Neural crest cell (in vitro differentiated cells): ENCODE data around the gene ZNF331. TPM values are rescaled to one million over a fixed set of nuclear protein-coding genes. Genes with fewer than 3 reads are reported as not detected.

ENCODE experiments used
- DNase-seq: peaks from one replicate; pipeline ENCODE4 v3.0.0; 2021; ENCODE audit warnings: low read depth, mixed read lengths, low spot score
- H3K27ac Mint-ChIP-seq: one replicate; pipeline ENCODE4 v1.8.0; 2021; ENCODE audit warnings: mild to moderate bottlenecking, mixed read lengths; ENCODE audit not compliant: unreplicated experiment
- H3K27me3 Mint-ChIP-seq: 2 replicates; pipeline ENCODE4 v1.8.0; 2021; ENCODE audit warnings: low read depth, mild to moderate bottlenecking, mixed read lengths
- H3K36me3 Mint-ChIP-seq: 2 replicates; pipeline ENCODE4 v1.8.0; 2021; ENCODE audit warnings: low read depth, mild to moderate bottlenecking, mixed read lengths
- H3K4me1 Mint-ChIP-seq: 2 replicates; pipeline ENCODE4 v1.8.0; 2021; ENCODE audit warnings: mixed read lengths
- H3K4me3 Mint-ChIP-seq: one replicate; pipeline ENCODE4 v1.8.0; 2021; ENCODE audit warnings: mild to moderate bottlenecking, mixed read lengths
- H3K9me3 Mint-ChIP-seq: 2 replicates; pipeline ENCODE4 v1.8.0; 2021; ENCODE audit warnings: mixed read lengths
- total RNA-seq: library from RNA; stranded (reverse); gene quantifications from 2 replicates; pipeline ENCODE4 v1.2.1, GENCODE V29; 2021
- TF ChIP-seq, protein P1 (sequence below): fragments of 200-600 bp; sonication (generic); conservative IDR thresholded peaks from 2 replicates; pipeline ENCODE4 v1.5.0; 2021; ENCODE audit warnings: antibody characterized with exemption, mild to moderate bottlenecking

ZNF331 gene
- total RNA-seq, 1 donor from 2014 or later, result 36.6 TPM

DNA sequence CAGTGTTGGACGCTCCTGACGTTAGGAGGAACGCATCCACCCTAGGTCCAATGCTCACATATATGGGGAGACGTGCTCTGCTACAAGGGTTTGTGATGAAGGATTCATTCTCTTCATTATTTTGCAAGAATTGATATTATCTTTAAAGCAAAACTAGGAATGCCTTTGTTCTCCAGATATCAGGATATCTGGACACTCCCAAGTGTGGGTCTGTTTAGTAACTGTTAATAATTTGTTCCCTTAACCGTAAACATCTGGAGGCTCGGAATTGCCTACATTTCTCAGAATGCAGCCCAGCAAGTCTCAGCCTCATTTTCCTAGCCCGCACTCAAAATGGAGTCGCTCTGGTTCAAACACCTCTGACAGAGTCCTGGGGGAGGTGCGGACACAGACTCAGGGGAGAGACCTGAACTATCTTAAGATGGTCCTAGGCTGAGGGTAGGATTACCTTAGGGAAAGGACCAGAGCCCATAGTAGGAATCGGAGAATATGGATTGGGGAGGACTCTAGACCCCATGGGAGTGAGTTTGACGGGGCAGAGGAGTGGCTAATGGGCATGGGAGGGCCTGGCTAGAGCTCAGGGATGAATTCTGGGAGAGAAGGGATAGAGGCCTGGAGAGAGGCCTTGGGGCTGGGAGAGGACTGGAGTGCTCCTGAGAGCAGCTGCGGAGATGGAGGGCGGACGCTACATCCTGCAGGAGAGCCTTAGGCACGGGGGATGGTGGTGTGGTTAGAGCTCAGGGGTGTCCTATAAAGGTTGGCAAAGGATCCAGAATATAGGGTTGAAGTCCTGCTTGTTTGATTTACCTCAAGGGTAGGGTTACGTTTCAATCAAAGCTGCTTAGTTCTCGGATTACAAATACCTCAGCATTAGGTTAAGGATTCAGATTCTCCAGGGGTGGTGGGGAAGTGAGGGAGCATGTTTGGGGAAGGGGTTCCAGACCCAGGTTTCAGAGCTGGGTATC is 43.2 kb downstream of the ZNF331 start:
- H3K27me3 Mint-ChIP-seq, result no peaks in the 10 kb centered on the region
- H3K36me3 Mint-ChIP-seq, result peaks cover 45% of the 10 kb centered on the region
- TF ChIP-seq, protein P1, sequence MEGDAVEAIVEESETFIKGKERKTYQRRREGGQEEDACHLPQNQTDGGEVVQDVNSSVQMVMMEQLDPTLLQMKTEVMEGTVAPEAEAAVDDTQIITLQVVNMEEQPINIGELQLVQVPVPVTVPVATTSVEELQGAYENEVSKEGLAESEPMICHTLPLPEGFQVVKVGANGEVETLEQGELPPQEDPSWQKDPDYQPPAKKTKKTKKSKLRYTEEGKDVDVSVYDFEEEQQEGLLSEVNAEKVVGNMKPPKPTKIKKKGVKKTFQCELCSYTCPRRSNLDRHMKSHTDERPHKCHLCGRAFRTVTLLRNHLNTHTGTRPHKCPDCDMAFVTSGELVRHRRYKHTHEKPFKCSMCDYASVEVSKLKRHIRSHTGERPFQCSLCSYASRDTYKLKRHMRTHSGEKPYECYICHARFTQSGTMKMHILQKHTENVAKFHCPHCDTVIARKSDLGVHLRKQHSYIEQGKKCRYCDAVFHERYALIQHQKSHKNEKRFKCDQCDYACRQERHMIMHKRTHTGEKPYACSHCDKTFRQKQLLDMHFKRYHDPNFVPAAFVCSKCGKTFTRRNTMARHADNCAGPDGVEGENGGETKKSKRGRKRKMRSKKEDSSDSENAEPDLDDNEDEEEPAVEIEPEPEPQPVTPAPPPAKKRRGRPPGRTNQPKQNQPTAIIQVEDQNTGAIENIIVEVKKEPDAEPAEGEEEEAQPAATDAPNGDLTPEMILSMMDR, result no peak
- peaks cover 22% of the 10 kb centered on the region for H3K9me3 Mint-ChIP-seq
- H3K4me3 Mint-ChIP-seq, result no peak overlapping the region
- no peaks in the 10 kb centered on the region for H3K4me1 Mint-ChIP-seq
- DNase-seq, result no peak
- H3K27ac Mint-ChIP-seq, result peak overlapping the region; percentile 62

DNA sequence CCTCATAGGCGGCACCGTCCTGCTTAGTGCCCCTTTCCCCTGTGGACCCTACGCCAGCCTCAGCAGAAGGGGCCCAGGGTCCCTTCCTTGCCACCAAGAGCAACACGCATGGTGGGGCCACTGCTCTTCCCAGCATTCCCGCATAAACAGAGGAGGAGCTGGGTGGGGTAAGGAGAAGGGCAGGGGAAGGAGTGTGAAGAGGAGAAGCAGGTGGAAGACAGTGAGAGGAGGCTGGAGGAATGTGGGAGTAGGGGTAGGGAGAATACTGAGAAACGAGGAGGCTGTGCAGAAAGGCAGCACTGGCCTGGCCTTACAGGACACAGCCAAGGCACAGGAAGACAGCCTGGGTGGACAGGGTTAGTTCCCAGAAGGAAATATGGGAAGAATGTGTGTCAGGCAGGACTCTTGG is 43.9 kb downstream of the ZNF331 start:
- Mint-ChIP-seq H3K27ac (peak overlapping the region; percentile 29), H3K36me3 (peaks cover 38% of the 10 kb centered on the region), H3K4me3 (no peak overlapping the region), H3K9me3 (peaks cover 15% of the 10 kb centered on the region), H3K4me1 (no peaks in the 10 kb centered on the region), H3K27me3 (no peaks in the 10 kb centered on the region)
- DNase-seq, result no peak
- TF ChIP-seq, protein P1, result no peak

DNA sequence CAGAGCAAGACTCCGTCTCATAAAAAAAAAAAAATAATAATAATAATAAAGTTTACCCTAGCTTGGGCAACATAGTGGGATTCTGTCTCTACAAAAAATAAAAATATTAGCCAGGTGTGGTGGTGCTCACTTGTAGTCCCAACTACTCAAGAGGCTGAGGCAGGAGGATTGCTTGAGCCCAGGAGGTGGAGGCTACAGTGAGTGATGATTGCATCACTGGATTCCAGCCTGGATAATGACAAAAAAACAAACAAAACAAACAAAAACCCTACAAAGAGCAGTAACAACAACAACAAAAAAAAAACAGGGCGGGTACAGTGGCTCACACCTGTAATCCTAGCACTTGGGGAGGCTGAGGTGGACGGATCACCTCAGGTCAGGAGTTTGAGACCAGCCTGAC is 45.2 kb downstream of the ZNF331 start:
- Mint-ChIP-seq H3K27ac (no peak overlapping the region), H3K27me3 (no peaks in the 10 kb centered on the region), H3K9me3 (peaks cover 11% of the 10 kb centered on the region), H3K4me3 (no peak overlapping the region), H3K4me1 (no peaks in the 10 kb centered on the region), H3K36me3 (peaks cover 24% of the 10 kb centered on the region)
- TF ChIP-seq, protein P1, result no peak
- DNase-seq, result no peak

DNA sequence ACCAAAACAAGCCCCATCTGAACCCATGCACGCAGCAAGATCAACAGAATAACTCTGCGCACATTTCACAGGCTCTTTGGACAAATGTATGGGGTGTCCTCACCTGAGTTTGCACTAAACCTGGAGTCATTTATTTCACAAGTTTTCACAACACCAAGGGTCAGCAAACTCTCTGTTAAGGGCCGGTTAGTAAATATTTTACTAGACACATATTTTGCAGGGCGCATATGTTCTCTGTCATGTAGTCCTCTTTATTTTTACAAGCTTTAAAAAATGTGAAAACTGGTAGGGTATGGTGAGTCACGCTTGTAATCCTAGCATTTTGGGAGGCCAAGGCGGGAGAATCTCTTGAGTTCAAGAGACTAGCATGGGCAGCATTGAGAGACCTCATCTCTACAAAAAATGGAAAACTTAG is 48.3 kb downstream of the ZNF331 start:
- H3K27ac Mint-ChIP-seq, result no peak overlapping the region
- DNase-seq, result no peak
- TF ChIP-seq, protein P1, result no peak
- H3K27me3 Mint-ChIP-seq, result no peaks in the 10 kb centered on the region
- H3K4me3 Mint-ChIP-seq, result no peak overlapping the region
- peaks cover 3% of the 10 kb centered on the region for H3K9me3 Mint-ChIP-seq
- peaks cover 5% of the 10 kb centered on the region for H3K36me3 Mint-ChIP-seq
- no peaks in the 10 kb centered on the region for H3K4me1 Mint-ChIP-seq

DNA sequence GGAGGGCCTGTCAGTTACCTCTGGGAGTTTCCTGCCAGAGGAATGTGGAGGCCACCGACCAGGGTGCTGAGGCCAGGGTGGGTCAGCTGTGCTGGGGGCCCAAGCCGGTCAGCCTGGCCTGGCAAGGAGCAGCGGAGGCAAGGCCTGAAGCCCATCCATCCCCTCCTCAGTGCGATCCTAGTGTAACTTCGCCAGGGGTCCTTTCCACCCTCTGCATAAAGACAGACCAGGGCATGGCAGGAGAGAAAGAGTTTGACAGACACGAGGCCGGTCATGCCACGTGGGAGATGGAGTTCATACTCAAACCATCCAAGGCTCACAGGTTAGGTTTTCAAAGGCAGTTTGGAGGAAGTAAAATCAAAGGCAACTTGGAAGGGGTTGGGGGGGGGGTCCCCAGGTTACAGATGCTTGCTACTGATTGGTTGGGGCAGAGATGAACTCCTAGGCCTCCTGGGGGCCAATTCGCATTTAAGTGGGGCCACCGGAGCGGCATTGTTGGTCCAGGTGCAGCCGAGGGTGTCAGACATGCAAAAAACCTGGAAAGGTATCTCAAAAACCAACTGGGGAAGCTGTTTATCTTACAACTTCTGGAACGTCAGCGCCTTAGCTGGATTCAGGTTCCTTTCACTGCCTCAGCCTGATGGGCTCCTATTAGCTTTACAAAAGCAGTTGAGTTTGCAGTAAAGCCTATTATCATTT is 57.0 kb downstream of the ZNF331 start:
- no peak for DNase-seq
- H3K27ac Mint-ChIP-seq, result no peak overlapping the region

More for the DNA sequence above, 57.0 kb downstream of the ZNF331 start:
- Mint-ChIP-seq H3K4me3 (no peak overlapping the region), H3K27me3 (no peaks in the 10 kb centered on the region), H3K9me3 (no peaks in the 10 kb centered on the region), H3K36me3 (no peaks in the 10 kb centered on the region), H3K4me1 (no peaks in the 10 kb centered on the region)
- TF ChIP-seq, protein P1, result no peak
